Glomerular visceral epithelial cell (primary cell): ENCODE results near the gene ATG12.

Source experiments
- DNase-seq: peaks from one replicate; pipeline ENCODE4 v3.0.0-alpha.2; 2016; ENCODE audit errors: extremely low spot score

The ATG12 gene

DNA sequence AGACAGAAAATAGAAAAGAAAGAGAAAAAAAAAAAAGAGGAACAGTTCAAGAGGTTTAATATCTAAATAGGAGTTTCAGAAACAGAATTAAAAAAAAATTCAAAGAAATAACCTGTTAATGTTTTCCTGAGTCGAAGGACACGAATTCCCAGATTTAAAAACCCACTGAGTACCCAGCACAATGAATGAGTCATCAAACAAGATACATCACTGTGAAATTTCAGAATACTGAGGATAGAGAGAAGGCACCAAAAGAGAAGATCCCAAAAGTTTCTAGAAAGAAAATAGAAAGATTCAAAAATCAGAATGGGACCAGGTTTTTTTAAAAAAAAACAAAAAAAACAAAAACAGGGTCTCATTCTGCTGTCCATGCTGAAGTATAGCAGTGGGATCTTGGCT, 33.7 kb downstream of the ATG12 start:
- DNase-seq: no peak

GRCh38 chr5:115806986-115807653, 34.2 kb downstream of the ATG12 start:
- DNase-seq: no peak

GRCh38 chr5:115801984-115802383, 39.4 kb downstream of the ATG12 start:
- no peak for DNase-seq

- DNase-seq: no peak
These were observed 40.2 kb downstream of the ATG12 start for GRCh38 chr5:115801152-115801551.

GRCh38 chr5:115800108-115800507, 41.3 kb downstream of the ATG12 start:
- DNase-seq: no peak

DNA sequence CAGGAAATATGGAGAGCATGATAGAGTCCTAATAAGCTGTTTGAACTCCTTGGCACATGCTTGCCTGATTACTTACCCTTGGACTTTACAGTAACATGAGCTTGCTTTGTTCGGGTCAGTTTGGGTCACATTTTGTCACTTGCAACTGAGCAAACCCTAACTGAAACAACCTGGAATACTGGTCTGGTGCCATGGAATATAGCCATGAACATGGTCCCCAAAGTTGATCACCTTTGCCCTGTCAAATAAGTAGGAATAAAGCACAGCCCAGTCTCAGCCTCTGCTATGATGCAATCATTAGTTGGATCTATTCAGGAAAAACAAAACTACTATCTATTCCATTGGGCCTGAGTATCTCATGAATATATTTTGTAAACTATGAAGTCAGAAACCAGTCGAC, 43.1 kb downstream of the ATG12 start:
- no peak for DNase-seq

- DNase-seq: no peak
These were observed 44.7 kb downstream of the ATG12 start for GRCh38 chr5:115796656-115797055.

DNA sequence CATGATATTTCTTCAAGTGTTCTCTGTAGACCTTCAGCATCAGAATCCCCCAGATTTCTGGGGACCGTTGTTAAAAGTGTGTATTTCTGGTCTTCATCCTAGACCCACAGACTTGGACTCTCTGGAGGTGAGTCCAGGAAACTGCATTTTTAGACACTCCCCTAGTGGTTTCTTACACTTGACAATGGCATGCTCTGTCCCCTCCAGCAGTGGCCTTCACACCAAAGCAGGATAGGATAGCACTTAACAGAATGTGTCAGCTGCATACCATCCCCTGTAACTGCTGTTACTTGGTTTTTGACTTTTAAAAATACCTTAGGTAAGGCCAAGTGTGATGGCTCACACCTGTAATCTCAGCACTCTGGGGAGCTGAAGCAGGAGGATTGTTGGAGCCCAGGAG, 45.7 kb downstream of the ATG12 start:
- no peak for DNase-seq

GRCh38 chr5:115788440-115788839, 52.9 kb downstream of the ATG12 start:
- DNase-seq: no peak

GRCh38 chr5:115787426-115787825, 53.9 kb downstream of the ATG12 start:
- DNase-seq: no peak

GRCh38 chr5:115785381-115786065, 55.8 kb downstream of the ATG12 start:
- no peak for DNase-seq

DNA sequence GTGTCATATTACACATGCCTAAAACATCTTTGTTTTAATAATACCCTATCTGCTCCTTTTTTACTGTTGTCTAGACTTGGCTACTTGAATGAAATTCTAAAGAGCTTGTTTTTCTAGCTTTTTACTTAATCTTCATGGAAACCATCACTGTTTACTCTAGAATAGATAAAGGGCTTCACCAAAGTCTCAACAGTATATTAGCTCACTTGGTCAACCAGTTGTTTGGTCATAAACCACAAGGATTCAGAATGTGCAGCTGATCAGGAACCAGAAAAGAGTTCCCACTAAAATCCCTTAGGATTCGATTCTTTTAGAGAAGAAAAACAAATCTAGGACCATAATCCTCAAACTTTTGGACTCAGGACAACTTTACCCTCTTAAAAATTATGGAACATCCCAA, 62.9 kb downstream of the ATG12 start:
- no peak for DNase-seq
